HG03108 (cell line): ENCODE measurements around the gene RNF157.
"Not testable (repeated sequence)": the region's sequence is repeated elsewhere in the genome, so short reads cannot be mapped to it uniquely, and the experiment has no call there.

ENCODE experiments used
- ATAC-seq: cut with Tn5 transposase; IDR thresholded peaks from one replicate; pipeline ENCODE4 v1.9.1; 2021; ENCODE audit warnings: moderate library complexity; ENCODE audit not compliant: unreplicated experiment

The RNF157 gene

DNA sequence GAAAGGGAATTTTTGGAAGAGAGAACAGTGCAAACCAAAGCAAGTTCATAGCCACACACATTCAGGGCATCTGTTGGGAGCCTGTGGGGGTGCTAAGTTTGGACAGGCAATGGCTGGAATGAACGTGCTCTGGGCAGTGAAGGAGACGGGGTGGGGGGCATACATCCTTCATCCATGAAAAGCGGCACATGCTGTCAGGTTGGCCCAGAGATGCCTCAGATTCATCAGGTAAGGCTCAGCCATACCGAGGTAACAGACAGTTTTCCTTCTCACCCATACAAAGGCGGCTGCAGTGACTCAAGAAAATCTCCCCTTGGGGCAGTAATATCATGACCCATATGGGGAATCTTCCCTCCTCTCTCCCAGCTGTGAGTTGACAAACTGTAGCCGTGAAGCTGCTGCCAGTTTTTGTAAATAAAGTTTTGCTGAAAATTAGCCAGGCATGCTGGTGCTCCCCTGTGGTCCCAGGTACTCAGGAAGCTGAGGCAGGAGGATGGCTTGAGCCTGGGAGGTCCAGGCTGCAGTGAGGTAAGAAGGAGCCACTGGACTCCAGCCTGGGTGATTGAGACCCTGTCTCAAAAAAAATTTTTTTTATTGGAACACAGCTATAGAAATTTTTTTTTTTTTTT is 15.6 kb upstream of the RNF157 start:
- ATAC-seq, result no peak

DNA sequence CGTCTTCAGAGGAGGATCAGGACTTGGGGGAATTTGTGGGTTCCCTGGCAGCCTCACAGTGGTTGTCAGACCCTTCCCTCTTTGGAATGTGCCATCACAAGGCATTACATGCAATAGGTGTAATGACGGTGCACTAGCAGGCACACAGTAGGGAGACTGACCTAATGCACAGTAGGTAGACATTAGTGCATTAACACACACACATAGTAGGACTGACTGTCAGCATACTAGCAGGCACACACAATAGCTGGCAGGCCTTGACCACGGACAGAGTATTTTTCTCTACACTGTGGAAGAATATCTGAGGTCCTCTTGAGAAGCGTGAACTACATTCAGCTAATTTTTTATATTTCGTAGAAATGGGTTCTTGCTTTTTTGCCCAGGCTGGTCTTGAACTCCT is 14.0 kb upstream of the RNF157 start:
- no peak for ATAC-seq

DNA sequence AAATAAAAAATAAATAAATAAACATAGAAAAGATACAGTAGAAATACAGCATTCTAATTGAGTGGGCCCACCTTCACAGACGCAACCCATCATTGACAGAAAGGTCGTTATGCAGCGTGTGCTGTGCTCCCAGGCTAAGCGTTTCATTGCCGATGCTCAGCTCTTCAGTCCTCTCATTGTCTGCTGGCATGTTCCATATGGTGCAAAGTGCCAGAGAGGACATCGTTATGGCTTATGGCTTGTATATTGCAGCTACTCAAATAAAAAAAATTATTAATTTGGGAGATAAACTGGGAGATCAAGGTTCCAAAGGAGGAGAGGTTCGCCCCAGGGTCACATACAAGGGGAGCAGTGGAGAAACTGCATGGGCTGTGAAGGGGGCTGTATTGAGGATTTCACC is 13.5 kb upstream of the RNF157 start:
- no peak for ATAC-seq

DNA sequence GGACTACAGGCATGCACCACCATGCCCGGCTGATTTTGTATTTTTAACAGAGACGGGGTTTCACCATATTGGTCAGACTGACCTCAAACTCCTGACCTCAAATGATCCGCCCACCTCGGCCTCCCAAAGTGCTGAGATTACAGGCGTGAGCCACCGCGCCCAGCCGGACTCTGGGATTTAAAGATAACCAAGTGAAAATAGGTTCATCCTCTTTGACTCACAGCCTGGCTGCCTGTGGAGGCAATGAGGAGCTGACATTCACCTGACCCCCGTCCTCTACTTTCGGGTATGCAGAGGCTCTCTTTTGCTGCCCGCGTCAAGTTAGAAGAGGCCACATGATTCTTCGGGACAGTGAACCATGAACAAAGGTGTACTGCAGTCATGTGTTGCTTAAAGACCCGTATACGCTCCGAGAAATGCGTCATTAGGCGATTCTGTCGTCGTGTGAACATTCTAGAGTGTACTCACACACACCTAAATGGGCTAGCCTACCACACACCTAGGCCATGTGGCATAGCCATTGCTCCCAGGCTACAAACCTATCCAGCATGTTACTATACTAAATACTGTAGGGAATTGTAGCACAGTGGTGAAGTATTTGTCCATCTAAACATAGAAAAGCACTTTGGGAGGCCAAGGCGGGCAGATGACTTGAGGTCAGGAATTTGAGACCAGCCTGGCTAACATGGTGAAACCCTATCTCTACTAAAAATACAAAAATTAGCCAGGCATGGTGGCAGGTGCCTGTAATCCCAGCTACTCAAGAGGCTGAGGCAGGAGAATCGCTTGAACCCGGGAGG is 12.9 kb upstream of the RNF157 start:
- not testable (repeated sequence) for ATAC-seq

DNA sequence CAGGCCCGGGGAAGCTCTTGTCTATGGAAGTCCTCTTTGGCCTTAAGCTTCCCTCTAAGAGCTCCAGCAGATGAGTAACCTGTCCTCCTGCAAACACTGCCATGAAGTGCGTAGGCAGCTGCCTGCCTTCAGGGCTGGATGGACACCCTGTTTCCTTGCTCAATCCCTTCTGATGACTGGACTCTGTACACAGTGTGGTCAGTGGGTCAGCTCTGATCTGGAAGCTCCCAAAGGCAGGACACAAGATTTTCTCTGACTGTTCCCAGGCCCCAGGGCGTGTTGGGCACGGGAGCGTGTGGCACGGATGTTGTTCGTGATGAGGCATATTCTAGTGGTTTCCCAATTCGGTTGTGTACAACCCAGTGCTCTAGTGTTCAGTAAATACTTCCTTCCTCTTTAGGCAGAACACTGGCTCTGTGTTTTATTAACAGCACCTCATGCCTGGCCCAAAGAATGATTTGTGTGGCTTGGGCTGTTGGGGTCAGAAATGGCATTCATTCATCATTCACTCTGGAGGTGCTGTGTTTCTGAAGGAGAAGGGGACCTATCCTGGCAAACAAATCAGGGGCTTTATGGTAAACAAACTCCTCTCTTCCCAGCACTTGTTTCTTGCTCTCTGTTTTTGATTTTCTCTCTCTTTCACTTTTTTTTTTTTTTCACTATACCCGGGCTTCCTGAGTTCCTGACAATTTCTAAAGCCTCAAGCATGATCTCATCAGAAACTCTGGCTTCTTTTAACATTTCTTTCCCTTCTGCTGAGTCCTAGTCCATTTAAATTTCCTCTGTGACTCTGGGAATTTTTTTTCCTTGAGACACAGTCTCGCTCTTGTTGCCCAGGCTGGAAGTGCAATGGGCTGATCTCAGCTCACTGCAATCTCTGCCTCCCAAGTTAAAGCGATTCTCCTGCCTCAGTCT is 12.0 kb upstream of the RNF157 start:
- ATAC-seq, result peak; percentile 75

DNA sequence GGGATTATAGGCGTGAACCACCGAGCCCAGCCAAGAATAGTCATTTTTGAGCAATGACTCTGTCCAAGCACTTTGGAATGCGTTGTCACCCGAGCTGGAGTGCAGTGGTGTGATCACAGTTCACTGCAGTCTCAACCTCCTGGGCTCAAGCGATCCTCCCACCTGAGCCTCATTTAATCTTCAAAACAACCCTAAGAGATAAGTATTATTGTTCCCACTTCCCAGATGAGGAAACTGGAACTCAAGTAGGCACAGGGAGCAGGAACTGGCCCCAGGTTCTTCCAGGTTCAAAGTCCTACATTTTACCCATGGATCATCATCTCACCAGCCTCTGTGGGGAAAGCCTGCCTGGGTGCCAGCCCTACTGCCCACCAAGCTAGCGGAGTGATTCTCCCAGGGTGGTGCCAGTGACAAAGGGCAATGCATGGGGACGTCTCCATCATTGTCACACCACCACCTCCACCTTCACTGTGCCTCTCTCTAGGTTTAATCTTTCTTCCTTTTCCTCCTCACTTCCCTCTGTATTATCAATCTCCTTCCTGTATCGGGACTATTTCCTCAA is 11.3 kb upstream of the RNF157 start:
- ATAC-seq, result no peak

DNA sequence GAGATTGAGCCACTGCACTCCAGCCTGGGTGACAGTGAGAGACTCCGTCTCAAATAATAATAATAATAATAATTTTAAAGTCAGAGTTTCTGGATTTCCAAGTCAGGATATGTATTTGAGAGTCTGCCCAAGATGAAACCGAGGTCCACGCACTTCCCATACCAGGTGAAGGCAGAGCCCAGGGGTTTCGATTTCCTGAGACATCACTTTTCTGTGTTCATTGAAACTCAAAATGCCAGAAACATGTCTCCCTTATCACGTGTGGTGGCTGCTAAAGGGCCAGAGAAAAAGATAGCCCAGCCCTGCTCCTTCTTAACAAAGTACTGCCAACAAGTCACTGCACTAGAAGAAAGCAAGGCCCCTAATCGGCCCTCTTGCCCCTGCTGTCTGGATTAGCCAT is 9.8 kb upstream of the RNF157 start:
- no peak for ATAC-seq

DNA sequence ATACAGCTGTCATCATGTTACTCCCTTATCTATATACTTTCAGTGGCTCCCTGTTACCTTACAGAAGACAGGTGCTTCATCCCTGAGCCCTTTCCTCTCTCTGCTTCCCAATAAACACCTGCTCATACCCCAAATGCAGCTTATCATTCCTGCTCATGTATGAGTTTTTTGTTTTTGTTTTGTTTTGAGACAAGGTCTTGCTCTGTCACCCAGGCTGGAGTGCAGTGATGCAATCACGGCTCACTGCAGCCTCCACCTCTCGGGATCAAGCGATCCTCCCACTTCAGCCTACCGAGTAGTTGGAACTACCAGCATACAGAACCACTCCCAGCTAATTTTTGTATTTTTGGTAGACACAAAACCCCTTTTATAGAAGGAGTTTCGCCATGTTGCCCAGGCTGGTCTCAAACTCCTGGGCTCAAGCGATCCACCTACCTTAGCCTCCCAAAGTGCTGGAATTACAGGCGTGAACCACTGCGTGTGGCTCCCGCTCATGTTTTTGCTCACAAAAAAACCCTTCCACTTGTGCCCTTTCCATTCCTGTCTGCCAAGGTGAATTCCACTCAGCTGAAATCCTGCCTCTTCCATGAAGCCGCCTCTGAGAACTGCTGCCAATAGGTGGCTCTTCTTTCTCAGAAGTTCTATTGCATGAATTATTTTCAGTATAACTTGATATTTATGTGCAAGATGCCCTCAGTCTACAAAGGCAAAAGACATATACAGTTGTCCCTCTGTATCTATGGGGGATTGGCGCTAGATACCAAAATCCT is 7.9 kb upstream of the RNF157 start:
- ATAC-seq, result no peak

DNA sequence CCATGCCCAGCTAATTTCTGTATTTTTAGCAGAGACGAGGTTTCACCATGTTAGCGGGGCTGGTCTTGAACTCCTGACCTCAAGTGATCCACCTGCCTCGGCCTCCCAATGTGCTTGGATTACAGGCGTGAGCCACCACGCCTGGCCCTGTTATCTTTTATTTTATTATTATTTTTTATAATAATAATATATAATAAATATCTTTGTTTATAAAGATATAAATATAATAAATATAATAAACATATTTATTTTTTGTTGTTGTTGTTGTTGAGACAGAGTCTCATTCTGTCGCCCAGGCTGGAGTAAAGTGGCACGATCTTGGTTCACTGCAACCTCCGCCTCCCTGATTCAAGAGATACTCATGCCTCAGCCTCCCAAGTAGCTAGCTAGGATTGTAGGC is 7.0 kb upstream of the RNF157 start:
- no peak for ATAC-seq

DNA sequence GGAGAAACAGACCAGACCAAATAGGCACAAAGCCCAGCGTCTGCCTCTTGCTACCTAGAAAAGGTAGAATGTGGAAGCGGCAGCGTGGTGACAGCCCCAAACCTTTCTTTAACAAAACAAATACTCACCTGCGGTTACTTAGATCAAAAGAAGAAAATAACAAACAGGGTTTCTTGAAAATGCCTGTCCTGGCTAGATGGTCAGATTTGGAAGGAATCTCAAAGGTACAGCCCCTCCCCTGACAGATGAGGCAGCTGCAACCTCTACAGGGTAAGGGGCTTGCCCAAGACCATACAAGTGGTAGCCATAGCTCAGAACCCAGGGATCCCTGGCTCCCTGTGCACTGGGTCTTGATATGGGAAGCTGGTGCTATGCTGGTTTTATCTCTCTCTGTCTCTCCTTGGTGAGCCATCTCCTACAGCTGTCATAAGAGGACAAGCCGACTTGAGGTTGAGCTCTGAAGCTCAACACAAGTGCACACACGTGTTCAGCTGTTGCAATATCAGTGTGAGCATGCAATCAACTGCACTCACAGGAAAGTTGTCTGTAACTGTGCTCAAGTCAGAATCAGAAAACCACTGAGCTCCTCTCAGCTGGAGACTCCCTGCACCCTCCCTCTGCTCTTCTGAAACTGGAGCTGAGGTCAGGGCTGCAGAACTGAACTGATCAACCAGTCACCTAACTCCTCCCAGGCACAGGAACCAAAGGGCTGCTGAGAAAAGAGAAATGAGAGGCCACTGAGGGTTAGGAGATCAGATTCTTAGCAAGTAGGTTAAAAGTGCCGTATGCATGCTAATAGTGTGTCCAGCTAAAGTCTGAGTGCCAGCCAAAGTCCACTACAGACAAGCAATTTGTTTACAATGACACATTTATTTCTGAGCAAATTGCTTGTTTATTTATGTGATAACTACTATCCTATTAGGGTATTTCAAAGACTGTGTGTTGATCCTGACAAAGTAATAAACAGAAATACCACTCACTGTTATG is 6.1 kb upstream of the RNF157 start:
- peak; percentile 95 for ATAC-seq

DNA sequence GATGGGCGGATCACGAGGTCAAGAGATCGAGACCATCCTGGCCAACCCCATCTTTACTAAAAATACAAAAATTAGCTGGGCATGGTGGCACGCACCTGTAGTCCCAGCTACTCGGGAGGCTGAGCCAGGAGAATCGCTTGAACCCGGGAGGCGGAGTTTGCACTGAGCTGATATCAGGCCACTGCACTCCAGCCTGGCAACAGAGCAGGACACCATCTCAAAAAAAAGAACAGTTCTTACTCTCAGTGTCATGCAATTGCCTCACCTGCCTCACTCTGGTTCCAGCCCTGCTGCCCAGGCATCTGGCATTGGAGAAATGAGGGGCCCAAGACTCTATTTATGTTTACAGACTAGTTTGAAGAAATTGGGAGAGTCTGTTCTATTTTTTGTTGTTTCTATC is 4.4 kb upstream of the RNF157 start:
- not testable (repeated sequence) for ATAC-seq

DNA sequence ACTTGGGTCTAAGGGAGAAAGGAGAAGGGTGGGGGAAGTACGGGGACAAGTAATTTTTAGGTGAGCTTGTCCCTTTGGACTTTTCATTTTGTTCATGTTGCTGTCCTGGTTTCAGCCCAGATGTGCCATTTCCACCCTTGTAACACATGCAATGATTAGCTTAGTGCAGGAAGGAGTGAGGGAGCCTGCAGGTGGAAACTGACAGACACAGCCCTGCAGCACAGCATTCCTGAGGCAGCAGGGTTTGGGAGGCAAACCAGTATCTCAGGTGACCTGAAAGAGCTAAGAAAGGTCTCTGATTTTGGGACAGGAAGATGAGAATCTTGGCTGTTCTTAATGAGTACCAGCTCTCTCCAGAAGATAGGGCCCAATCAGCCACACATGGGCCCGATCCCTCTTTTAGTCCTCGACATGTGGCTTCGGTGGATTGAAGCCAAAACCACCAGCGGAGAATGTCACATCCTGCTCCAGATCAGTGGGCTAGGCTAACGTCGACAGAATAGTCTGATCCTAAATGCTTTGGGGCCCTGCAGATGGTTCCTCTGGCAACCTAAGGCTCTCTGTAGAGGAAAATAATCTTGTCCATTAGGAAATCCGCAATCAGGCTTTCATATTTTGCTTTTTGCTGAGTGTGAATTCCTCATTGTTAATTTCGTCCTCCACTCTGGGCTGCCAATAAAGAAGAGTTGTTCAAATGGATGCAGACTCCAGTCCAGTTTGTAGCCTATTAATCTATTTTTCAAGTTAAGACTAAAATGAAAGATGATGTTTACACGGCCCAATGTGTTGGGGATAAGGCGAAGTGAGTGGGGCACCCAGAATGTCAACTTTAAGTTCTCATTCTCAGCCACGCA is 3.8 kb upstream of the RNF157 start:
- no peak for ATAC-seq

DNA sequence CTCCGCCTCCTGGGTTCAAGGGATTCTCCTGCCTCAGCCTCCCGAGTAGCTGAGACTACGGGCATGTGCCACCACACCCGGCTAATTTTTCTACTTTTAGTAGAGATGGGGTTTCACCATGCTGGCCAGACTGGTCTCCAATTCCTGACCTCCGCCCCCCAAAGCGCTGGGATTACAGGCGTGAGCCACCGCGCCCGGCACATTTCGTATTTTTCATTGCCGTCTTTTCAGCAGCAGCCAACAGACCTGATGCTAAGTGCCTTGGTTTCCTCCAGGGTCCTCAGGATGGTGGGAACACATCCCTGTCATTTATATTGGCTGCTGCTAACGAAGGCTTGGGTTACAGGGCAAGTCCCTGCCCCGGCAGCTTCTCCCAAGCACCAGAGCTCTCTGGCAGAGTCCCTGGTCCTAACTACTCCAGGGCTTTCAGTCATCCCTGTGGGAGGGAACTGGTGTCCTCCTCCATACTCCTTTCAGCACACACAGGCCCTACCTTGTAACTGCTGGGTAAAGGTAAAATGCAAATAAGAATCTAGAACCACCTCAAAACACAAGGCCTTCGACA is 1.5 kb upstream of the RNF157 start:
- no peak for ATAC-seq

DNA sequence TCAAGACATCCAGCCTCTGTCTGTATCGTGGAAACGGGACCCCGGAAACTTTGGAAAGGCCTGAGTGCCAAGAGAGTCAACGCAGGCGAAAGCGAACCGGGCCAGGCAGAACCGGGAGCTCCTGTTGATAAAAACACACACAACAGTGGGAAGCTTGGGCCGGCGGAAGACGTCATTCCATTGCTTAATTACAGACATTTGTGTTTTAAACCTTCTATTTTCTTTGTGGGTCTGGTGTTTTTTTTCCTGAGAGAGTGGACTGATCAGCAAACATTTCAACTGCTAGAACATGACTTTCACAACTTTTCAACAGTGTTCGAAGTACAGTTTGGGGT is 878 bp upstream of the RNF157 start:
- no peak for ATAC-seq

DNA sequence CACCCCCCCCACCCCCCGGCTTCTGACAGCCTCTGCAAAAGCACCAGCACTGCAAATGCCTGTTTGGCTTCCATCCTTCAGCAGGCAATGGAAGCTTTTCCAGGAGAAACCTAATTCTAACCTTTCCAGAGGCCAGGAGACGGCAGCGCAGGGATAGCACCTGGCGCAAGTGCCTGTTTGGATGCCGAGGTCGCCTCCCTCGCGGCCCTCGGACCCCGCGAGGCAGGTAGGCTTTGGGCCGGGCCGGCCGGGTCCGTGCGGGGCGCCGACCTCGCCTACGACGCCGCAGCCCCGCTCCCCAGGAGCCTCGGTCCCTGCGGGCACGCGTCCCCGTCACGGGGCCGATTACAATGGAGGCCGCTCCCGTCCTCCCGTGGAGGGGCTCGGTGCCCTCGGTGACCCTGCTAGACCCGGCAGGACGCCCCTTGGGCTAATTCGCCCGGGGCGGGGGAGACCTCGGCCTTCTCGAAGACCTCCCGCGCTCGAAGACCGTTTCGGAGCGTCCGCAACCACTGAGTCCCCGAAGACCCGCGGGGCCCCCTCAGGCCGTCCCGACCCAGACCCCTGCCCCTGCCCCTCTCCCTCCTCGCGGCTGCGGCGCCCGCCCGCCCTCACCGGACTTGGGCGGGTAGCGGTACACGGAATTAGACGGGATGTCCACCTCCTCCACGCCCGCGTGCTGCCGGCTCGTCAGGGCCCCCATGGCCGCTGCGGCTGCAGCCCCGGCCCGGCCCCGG is 587 bp downstream of the RNF157 start:
- ATAC-seq, result no peak

DNA sequence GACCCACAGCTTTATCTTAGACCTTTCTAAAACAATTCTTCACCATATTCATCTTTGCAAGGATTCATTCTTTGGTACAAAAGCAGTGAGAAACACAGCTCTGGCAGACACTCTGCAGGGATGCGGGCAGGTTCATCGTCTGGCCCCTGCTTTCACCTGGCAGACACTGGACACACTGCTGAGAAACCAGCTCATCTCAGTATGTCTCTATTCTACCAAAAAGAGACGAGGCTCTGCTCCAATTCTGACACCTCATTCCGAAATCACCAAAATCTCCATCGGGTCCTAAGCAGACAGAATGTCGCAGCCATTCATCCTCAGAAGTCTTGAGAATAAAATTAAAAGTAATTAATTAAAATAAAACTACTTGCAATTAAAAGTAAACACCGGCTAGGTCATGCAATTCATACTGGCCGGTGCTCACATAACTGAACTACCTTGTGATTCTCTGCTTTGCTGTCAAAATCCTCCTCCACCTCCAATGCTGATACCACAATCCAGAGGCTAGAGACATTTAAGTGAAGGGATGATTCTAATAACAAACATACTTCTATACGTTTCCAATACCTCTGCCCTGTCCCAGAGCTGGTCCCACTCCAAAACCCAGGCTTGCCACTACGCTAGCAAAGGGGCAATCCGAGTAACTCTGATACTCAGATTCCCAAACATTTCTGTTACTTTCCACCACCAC is 1.3 kb downstream of the RNF157 start:
- ATAC-seq, result no peak

DNA sequence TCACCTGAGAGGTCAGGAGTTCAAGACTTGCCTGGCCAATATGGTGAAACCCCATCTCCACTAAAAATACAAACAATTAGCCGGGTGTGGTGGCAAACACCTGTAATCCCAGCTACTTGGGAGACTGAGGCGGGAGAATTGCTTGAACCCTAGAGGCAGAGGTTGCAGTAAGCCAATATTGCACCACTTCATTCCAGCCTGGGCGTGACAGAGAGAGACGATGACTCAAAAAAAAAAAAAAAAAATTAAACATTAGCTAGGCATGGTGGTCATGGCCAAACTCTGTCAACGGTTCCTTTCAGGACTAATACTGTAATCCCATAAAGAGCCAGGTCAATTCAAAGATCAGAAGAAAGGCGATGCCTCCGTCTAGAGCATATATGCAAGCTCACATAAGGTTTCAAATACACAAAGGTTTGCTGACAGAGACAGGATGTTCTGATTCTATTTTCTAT is 2.4 kb downstream of the RNF157 start:
- no peak for ATAC-seq
